ENCODE results near the gene OTX2.

Gene OTX2

DNA sequence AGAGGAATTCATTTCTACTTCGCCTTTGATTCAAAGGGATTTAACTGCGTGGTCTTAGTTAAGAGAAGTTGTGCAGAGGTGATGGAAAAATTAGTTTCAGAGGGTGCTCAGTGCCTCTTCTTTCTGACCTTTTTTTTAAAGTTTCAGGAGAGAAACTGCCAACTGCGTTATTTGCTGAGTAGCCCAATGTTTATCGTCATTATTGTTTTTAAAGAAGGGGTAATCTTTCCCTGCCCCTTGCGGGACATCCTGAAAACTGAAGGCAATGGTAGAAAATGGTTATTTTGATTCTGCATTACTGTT lies 11.0 kb downstream of the OTX2 start:
- TF ChIP-seq, protein P1, sequence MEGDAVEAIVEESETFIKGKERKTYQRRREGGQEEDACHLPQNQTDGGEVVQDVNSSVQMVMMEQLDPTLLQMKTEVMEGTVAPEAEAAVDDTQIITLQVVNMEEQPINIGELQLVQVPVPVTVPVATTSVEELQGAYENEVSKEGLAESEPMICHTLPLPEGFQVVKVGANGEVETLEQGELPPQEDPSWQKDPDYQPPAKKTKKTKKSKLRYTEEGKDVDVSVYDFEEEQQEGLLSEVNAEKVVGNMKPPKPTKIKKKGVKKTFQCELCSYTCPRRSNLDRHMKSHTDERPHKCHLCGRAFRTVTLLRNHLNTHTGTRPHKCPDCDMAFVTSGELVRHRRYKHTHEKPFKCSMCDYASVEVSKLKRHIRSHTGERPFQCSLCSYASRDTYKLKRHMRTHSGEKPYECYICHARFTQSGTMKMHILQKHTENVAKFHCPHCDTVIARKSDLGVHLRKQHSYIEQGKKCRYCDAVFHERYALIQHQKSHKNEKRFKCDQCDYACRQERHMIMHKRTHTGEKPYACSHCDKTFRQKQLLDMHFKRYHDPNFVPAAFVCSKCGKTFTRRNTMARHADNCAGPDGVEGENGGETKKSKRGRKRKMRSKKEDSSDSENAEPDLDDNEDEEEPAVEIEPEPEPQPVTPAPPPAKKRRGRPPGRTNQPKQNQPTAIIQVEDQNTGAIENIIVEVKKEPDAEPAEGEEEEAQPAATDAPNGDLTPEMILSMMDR (conservative IDR thresholded peaks at IDR 0.05; ENCODE audit: low read length) = no peak
- DNase-seq (ENCODE audit: low read depth) = no peak
- no peak overlapping the region for H3K4me3 ChIP-seq (ENCODE audit: low read length)

DNA sequence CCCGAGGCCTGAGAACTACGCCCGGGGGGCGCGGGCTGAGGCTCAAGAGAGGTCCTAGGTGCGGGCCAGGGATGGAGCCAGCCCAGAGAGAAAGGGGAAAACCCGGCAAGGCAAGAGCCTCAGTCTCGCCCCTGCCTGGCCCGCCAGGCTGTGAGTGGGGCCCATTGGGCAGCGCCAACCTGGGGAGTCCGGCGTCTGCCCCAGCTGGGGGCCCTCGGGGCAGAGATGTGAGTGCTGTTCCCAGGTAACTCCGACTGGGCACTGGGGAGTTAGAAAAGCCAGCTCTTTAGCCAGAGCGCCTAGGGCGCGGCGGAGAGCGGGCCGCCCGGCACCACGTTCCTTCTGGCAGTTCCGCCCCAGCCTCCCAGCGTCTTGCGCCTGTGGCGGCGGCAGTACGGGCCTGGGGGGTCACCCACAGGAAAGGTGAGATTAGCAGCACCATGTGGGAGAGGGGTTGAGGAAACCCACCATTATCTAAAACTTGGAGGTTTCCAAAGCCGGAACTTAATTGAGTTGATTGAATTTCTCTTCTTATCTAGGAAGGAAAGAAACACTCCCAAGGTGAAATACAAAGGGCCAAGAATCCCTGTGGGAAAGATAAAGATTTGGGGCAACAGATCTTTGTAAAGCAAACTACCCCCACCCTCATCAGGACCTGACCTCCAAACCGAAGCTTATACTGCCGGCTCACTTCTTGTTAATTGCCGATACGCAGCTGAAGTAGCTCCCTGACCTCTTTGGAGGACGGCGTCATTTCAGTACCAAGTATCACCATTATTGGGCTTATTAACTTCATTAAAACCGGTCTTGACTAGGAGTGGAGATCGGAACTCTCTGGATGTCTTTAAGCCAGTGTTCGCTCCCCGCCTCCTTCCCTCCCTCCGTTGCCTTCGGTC lies 11.6 kb downstream of the OTX2 start:
- no peak for DNase-seq (ENCODE audit: low read depth)
- TF ChIP-seq, protein P1 (conservative IDR thresholded peaks at IDR 0.05; ENCODE audit: low read length) = no peak
- no peak overlapping the region for H3K4me3 ChIP-seq (ENCODE audit: low read length)

GRCh38 chr14:56797569-56798446 lies 12.5 kb downstream of the OTX2 start:
- DNase-seq (ENCODE audit: low read depth) = no peak
- TF ChIP-seq, protein P1 (conservative IDR thresholded peaks at IDR 0.05; ENCODE audit: low read length) = no peak
- no peak overlapping the region for H3K4me3 ChIP-seq (ENCODE audit: low read length)

- TF ChIP-seq, protein P1 (conservative IDR thresholded peaks at IDR 0.05; ENCODE audit: low read length) = no peak
- no peak overlapping the region for H3K4me3 ChIP-seq (ENCODE audit: low read length)
- DNase-seq (ENCODE audit: low read depth) = no peak
These were observed 13.2 kb downstream of the OTX2 start for GRCh38 chr14:56797003-56797568.

GRCh38 chr14:56796259-56796658 lies 14.0 kb downstream of the OTX2 start:
- TF ChIP-seq, protein P1 (conservative IDR thresholded peaks at IDR 0.05; ENCODE audit: low read length) = no peak
- DNase-seq (ENCODE audit: low read depth) = no peak
- H3K4me3 ChIP-seq (ENCODE audit: low read length) = no peak overlapping the region

GRCh38 chr14:56795284-56795622 lies 15.0 kb downstream of the OTX2 start:
- no peak overlapping the region for H3K4me3 ChIP-seq (ENCODE audit: low read length)
- TF ChIP-seq, protein P1 (conservative IDR thresholded peaks at IDR 0.05; ENCODE audit: low read length) = no peak
- no peak for DNase-seq (ENCODE audit: low read depth)
